ENCODE measurements around the gene GRIP1. TPM values are rescaled to one million over a fixed set of nuclear protein-coding genes. Genes with fewer than 3 reads are reported as not detected.

GRIP1 gene
- total RNA-seq, 4 donors from 2014 or later: 14.3 to 319 (median 20.6) TPM

DNA sequence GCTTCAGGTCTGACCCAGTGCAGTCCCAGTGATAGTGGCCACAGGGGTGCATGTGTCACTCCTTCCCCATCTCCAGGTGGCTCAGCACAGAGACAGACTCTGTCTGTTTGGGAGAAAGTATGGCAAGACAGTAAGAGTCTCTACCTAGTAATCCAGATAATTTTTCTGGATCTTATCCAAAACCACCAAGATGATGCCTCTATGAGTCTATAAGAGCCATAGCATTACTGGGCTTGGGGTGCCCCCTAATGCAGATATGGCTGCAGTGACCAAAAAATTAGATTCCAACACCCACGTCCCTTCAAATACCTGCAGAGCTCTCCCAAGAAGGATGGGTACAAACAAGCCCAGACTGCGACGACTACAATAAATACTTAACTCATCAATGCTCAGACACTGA is 123.8 kb downstream of the GRIP1 start:
- Histone ChIP-seq H3K36me3 (no peaks in the 10 kb centered on the region), H3K27ac (no peak overlapping the region), H3K9me3 (no peaks in the 10 kb centered on the region), H3K27me3 (no peaks in the 10 kb centered on the region), H3K4me3 (no peak overlapping the region), H3K4me1 (no peaks in the 10 kb centered on the region)
- DNase-seq (ENCODE audit: low spot score in 2 of 2): no peak
- WGBS: 97% methylated on average over 3 of the region's 3 CpGs
- TF ChIP-seq, protein P1, sequence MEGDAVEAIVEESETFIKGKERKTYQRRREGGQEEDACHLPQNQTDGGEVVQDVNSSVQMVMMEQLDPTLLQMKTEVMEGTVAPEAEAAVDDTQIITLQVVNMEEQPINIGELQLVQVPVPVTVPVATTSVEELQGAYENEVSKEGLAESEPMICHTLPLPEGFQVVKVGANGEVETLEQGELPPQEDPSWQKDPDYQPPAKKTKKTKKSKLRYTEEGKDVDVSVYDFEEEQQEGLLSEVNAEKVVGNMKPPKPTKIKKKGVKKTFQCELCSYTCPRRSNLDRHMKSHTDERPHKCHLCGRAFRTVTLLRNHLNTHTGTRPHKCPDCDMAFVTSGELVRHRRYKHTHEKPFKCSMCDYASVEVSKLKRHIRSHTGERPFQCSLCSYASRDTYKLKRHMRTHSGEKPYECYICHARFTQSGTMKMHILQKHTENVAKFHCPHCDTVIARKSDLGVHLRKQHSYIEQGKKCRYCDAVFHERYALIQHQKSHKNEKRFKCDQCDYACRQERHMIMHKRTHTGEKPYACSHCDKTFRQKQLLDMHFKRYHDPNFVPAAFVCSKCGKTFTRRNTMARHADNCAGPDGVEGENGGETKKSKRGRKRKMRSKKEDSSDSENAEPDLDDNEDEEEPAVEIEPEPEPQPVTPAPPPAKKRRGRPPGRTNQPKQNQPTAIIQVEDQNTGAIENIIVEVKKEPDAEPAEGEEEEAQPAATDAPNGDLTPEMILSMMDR (IDR thresholded peaks at IDR 0.05): no peak
- TF ChIP-seq POLR2A (IDR thresholded peaks at IDR 0.05): no peak
- TF ChIP-seq POLR2AphosphoS5 (IDR thresholded peaks at IDR 0.05): no peak
- no peak for TF ChIP-seq EP300 (IDR thresholded peaks at IDR 0.05)

DNA sequence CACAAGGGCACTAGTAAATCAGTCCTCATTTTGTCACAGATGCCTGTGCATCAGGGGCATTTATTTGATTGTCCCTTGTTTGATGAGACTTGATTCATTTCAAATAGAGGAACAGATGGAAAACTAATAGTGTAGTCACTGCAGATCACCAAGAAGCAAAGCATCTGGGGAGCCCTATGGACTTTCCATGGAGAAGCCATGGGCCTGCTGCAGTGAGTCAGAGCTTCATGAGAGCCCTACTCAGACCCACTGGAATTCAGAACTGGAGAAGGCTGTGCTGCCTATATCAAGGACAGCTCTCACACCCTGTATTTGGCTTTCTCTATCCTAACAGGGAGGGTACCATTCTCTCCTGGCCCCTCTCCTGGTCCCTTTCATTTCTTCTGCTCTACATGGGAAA is 126.2 kb downstream of the GRIP1 start:
- no peak overlapping the region for H3K4me3 ChIP-seq
- no peak for TF ChIP-seq EP300 (IDR thresholded peaks at IDR 0.05)
- no peak for TF ChIP-seq POLR2AphosphoS5 (IDR thresholded peaks at IDR 0.05)
- TF ChIP-seq, protein P1 (IDR thresholded peaks at IDR 0.05): no peak
- TF ChIP-seq POLR2A (IDR thresholded peaks at IDR 0.05): no peak

GRCh38 chr12:66550626-66551025 is 128.2 kb downstream of the GRIP1 start:
- Histone ChIP-seq H3K27ac (no peak overlapping the region), H3K27me3 (no peaks in the 10 kb centered on the region), H3K9me3 (no peaks in the 10 kb centered on the region), H3K36me3 (no peaks in the 10 kb centered on the region), H3K4me3 (no peak overlapping the region), H3K4me1 (no peaks in the 10 kb centered on the region)
- TF ChIP-seq, protein P1 (IDR thresholded peaks at IDR 0.05): no peak
- TF ChIP-seq EP300 (IDR thresholded peaks at IDR 0.05): no peak
- no peak for TF ChIP-seq POLR2A (IDR thresholded peaks at IDR 0.05)
- TF ChIP-seq POLR2AphosphoS5 (IDR thresholded peaks at IDR 0.05): no peak
- no peak for DNase-seq (ENCODE audit: low spot score in 2 of 2)
- WGBS: 75% methylated on average over 5 of the region's 5 CpGs

More for the DNA sequence above, 126.2 kb downstream of the GRIP1 start:
- no peaks in the 10 kb centered on the region for H3K36me3 ChIP-seq
- no peaks in the 10 kb centered on the region for H3K27me3 ChIP-seq
- H3K4me1 ChIP-seq: no peaks in the 10 kb centered on the region
- H3K27ac ChIP-seq: no peak overlapping the region
- no peak for DNase-seq (ENCODE audit: low spot score in 2 of 2)
- no peaks in the 10 kb centered on the region for H3K9me3 ChIP-seq

DNA sequence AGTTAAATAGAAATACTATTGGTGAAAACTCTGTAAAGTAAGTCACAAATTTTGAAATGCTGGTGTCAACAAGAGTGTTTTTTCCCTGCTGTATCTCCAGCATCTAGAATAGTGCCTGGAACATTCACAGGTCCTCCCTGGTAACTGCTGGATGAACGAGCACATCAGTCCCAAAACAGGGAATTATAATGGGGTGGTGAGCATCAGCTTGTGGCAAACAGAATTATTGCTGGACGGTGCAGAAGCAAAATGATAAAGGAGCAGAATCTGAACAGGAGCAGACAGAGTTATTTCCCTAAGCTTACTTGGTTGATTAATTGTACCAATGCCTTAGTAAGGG is 129.9 kb downstream of the GRIP1 start:
- no peak overlapping the region for H3K4me3 ChIP-seq
- H3K27me3 ChIP-seq: no peaks in the 10 kb centered on the region
- no peaks in the 10 kb centered on the region for H3K4me1 ChIP-seq
- TF ChIP-seq, protein P1 (IDR thresholded peaks at IDR 0.05): no peak
- no peak for TF ChIP-seq POLR2A (IDR thresholded peaks at IDR 0.05)
- no peak for TF ChIP-seq EP300 (IDR thresholded peaks at IDR 0.05)
- TF ChIP-seq POLR2AphosphoS5 (IDR thresholded peaks at IDR 0.05): no peak
- H3K27ac ChIP-seq: no peak overlapping the region
- no peaks in the 10 kb centered on the region for H3K36me3 ChIP-seq
- WGBS: 65% methylated on average over 2 of the region's 2 CpGs
- DNase-seq (ENCODE audit: low spot score in 2 of 2): no peak
- no peaks in the 10 kb centered on the region for H3K9me3 ChIP-seq

GRCh38 chr12:66548338-66549049 is 130.4 kb downstream of the GRIP1 start:
- TF ChIP-seq EP300 (IDR thresholded peaks at IDR 0.05) (no peak), POLR2AphosphoS5 (IDR thresholded peaks at IDR 0.05) (no peak), POLR2A (IDR thresholded peaks at IDR 0.05) (no peak)
- TF ChIP-seq, protein P1 (IDR thresholded peaks at IDR 0.05): no peak
- Histone ChIP-seq H3K4me1 (no peaks in the 10 kb centered on the region), H3K27ac (no peak overlapping the region), H3K9me3 (no peaks in the 10 kb centered on the region), H3K4me3 (no peak overlapping the region), H3K36me3 (no peaks in the 10 kb centered on the region), H3K27me3 (no peaks in the 10 kb centered on the region)
- WGBS: 85% methylated on average over 4 of the region's 4 CpGs
- no peak for DNase-seq (ENCODE audit: low spot score in 2 of 2)
